ENCODE results near the gene CCIN. TPM values are rescaled to one million over a fixed set of nuclear protein-coding genes. Genes with fewer than 3 reads are reported as not detected.
A peak's percentile ranks its signal among the peaks of the same experiment; 100 is the strongest.

Gene CCIN
- total RNA-seq, 1 donor from 2014 or later = not detected

- H3K27me3 ChIP-seq = no peaks in the 10 kb centered on the region
- peaks cover 11% of the 10 kb centered on the region for H3K4me1 ChIP-seq
- no peak for DNase-seq (ENCODE audit: extremely low spot score in 2 of 2)
- H3K27ac ChIP-seq = peak overlapping the region; percentile 9
- no peak for TF ChIP-seq POLR2A (IDR thresholded peaks at IDR 0.05)
- no peak for TF ChIP-seq POLR2AphosphoS5 (IDR thresholded peaks at IDR 0.05; ENCODE audit: insufficient read depth in 1 of 2, low read depth in 1 of 2)
- no peak for TF ChIP-seq CTCF (IDR thresholded peaks at IDR 0.05)
- no peak overlapping the region for H3K4me3 ChIP-seq
- peaks cover 0 to 72% of the 10 kb centered on the region in 2 donors for H3K36me3 ChIP-seq
- peaks cover under 1% of the 10 kb centered on the region for H3K9me3 ChIP-seq
- intact Hi-C loops (cut with DNase I) = no loop called here
Measured at GRCh38 chr9:36217256-36217968, 48.2 kb downstream of the CCIN start.

GRCh38 chr9:36218011-36218410 lies 48.8 kb downstream of the CCIN start:
- Histone ChIP-seq H3K27ac (no peak overlapping the region), H3K36me3 (peaks cover 0 to 72% of the 10 kb centered on the region in 2 donors), H3K4me1 (peaks cover 11% of the 10 kb centered on the region), H3K9me3 (peaks cover 5% of the 10 kb centered on the region), H3K27me3 (no peaks in the 10 kb centered on the region), H3K4me3 (no peak overlapping the region)
- no peak for DNase-seq (ENCODE audit: extremely low spot score in 2 of 2)
- no peak for TF ChIP-seq CTCF (IDR thresholded peaks at IDR 0.05)
- TF ChIP-seq POLR2A (IDR thresholded peaks at IDR 0.05) = no peak
- TF ChIP-seq POLR2AphosphoS5 (IDR thresholded peaks at IDR 0.05; ENCODE audit: insufficient read depth in 1 of 2, low read depth in 1 of 2) = no peak
- intact Hi-C loops (cut with DNase I) = no loop called here

- H3K27ac ChIP-seq = no peak overlapping the region
- TF ChIP-seq POLR2AphosphoS5 (IDR thresholded peaks at IDR 0.05; ENCODE audit: insufficient read depth in 1 of 2, low read depth in 1 of 2) (no peak), CTCF (IDR thresholded peaks at IDR 0.05) (no peak), POLR2A (IDR thresholded peaks at IDR 0.05) (no peak)
- DNase-seq (ENCODE audit: extremely low spot score in 2 of 2) = no peak
- H3K9me3 ChIP-seq = peaks cover 5% of the 10 kb centered on the region
- intact Hi-C loops (cut with DNase I) = no loop called here
- no peak overlapping the region for H3K4me3 ChIP-seq
- H3K27me3 ChIP-seq = no peaks in the 10 kb centered on the region
- peaks cover 6% of the 10 kb centered on the region for H3K4me1 ChIP-seq
- H3K36me3 ChIP-seq = peaks cover 0 to 72% of the 10 kb centered on the region in 2 donors
Measured at GRCh38 chr9:36218411-36218901, 49.3 kb downstream of the CCIN start.

Other genes with a start within 250 kb of the CCIN start
- gene OR2S2, start 211.2 kb upstream of the CCIN start, total RNA-seq = not detected
- 15.5 TPM for gene RECK, start 132.5 kb upstream of the CCIN start, total RNA-seq
- 34.9 TPM for gene GLIPR2, start 32.7 kb upstream of the CCIN start, total RNA-seq
- gene CLTA, start 21.5 kb downstream of the CCIN start, total RNA-seq = 199 TPM
- 16.0 TPM for gene GNE, start 89.1 kb downstream of the CCIN start, total RNA-seq
- gene RNF38, start 230.9 kb downstream of the CCIN start, total RNA-seq = 22.8 TPM

Measured in vagina (tissue), 2 donors.